Memory B cell (primary cell): ENCODE data around the gene TUBB4A.

Experiments used
- ATAC-seq: fragments of 150-1000 bp; cut with Tn5 transposase; 2 replicates; pipeline ENCODE4 v1.10.0; 2021; ENCODE audit warnings: low read depth, mild to moderate bottlenecking, moderate library complexity
- DNase-seq, 2 donors: peaks; one replicate each; pipeline ENCODE4 v3.0.0; 2022; ENCODE audit warnings: low spot score in 2 of 2
- H3K27ac Mint-ChIP-seq: one replicate; pipeline ENCODE4 v1.8.0; 2022; ENCODE audit warnings: mild to moderate bottlenecking, moderate library complexity, mixed read lengths
- H3K27me3 Mint-ChIP-seq: one replicate; pipeline ENCODE4 v1.8.0; 2022; ENCODE audit warnings: mixed read lengths
- H3K36me3 Mint-ChIP-seq: one replicate; pipeline ENCODE4 v1.8.0; 2022; ENCODE audit warnings: mild to moderate bottlenecking, mixed read lengths
- H3K4me1 Mint-ChIP-seq: one replicate; pipeline ENCODE4 v1.8.0; 2022; ENCODE audit warnings: mixed read lengths
- H3K4me3 Mint-ChIP-seq: one replicate; pipeline ENCODE4 v1.8.0; 2022; ENCODE audit warnings: mild to moderate bottlenecking, moderate library complexity, mixed read lengths
- H3K9me3 Mint-ChIP-seq: one replicate; pipeline ENCODE4 v1.8.0; 2022; ENCODE audit warnings: mixed read lengths

The TUBB4A gene

GRCh38 chr19:6494438-6495036, 7.6 kb downstream of the TUBB4A start:
- Mint-ChIP-seq H3K27ac (no peak overlapping the region), H3K27me3 (no peaks in the 10 kb centered on the region), H3K4me1 (peaks cover 12% of the 10 kb centered on the region)

GRCh38 chr19:6491802-6492592, 10.1 kb downstream of the TUBB4A start:
- H3K4me1 Mint-ChIP-seq = peaks cover 8% of the 10 kb centered on the region
- ATAC-seq (no peak), DNase-seq (no peak)
- H3K27me3 Mint-ChIP-seq = no peaks in the 10 kb centered on the region
- peaks cover 3% of the 10 kb centered on the region for H3K9me3 Mint-ChIP-seq
- peaks cover 7% of the 10 kb centered on the region for H3K36me3 Mint-ChIP-seq
- no peak overlapping the region for H3K4me3 Mint-ChIP-seq
- no peak overlapping the region for H3K27ac Mint-ChIP-seq

More at GRCh38 chr19:6494438-6495036, 7.6 kb downstream of the TUBB4A start:
- ATAC-seq = no peak
- Mint-ChIP-seq H3K9me3 (peaks cover 3% of the 10 kb centered on the region), H3K4me3 (no peak overlapping the region), H3K36me3 (peaks cover 10% of the 10 kb centered on the region)
- no peak for DNase-seq

- Mint-ChIP-seq H3K4me1 (peaks cover 8% of the 10 kb centered on the region), H3K27ac (peak overlapping the region; percentile 53), H3K27me3 (no peaks in the 10 kb centered on the region), H3K4me3 (peak overlapping the region; percentile 82), H3K9me3 (peaks cover 3% of the 10 kb centered on the region), H3K36me3 (peaks cover 7% of the 10 kb centered on the region)
- no peak for ATAC-seq
- no peak for DNase-seq
Measured at GRCh38 chr19:6490134-6490533, 12.0 kb downstream of the TUBB4A start.

GRCh38 chr19:6489278-6490061, 12.6 kb downstream of the TUBB4A start:
- H3K27ac Mint-ChIP-seq = peak overlapping the region; percentile 53
- peaks cover 8% of the 10 kb centered on the region for H3K4me1 Mint-ChIP-seq
- DNase-seq (no peak), ATAC-seq (peak; percentile 98)
- peaks cover 3% of the 10 kb centered on the region for H3K9me3 Mint-ChIP-seq
- H3K36me3 Mint-ChIP-seq = peaks cover 3% of the 10 kb centered on the region
- H3K4me3 Mint-ChIP-seq = peak overlapping the region; percentile 82
- no peaks in the 10 kb centered on the region for H3K27me3 Mint-ChIP-seq

GRCh38 chr19:6484831-6485230, 17.3 kb downstream of the TUBB4A start:
- Mint-ChIP-seq H3K4me1 (peaks cover 28% of the 10 kb centered on the region), H3K36me3 (peaks cover 2% of the 10 kb centered on the region), H3K9me3 (no peaks in the 10 kb centered on the region), H3K27me3 (no peaks in the 10 kb centered on the region), H3K27ac (no peak overlapping the region), H3K4me3 (no peak overlapping the region)
- ATAC-seq (no peak), DNase-seq (no peak)

GRCh38 chr19:6484230-6484629, 17.9 kb downstream of the TUBB4A start:
- ATAC-seq (no peak), DNase-seq (no peak)
- Mint-ChIP-seq H3K36me3 (peaks cover 2% of the 10 kb centered on the region), H3K4me1 (peaks cover 26% of the 10 kb centered on the region), H3K27me3 (no peaks in the 10 kb centered on the region), H3K27ac (no peak overlapping the region), H3K4me3 (no peak overlapping the region), H3K9me3 (no peaks in the 10 kb centered on the region)

- DNase-seq (no peak), ATAC-seq (no peak)
- Mint-ChIP-seq H3K9me3 (no peaks in the 10 kb centered on the region), H3K36me3 (peaks cover 2% of the 10 kb centered on the region), H3K4me1 (peaks cover 24% of the 10 kb centered on the region), H3K27me3 (no peaks in the 10 kb centered on the region), H3K27ac (peak overlapping the region; percentile 91), H3K4me3 (no peak overlapping the region)
Measured at GRCh38 chr19:6483235-6483634, 18.9 kb downstream of the TUBB4A start.

- no peaks in the 10 kb centered on the region for H3K9me3 Mint-ChIP-seq
- no peaks in the 10 kb centered on the region for H3K27me3 Mint-ChIP-seq
- H3K4me3 Mint-ChIP-seq = peak overlapping the region; percentile 93
- peaks cover 24% of the 10 kb centered on the region for H3K4me1 Mint-ChIP-seq
- H3K36me3 Mint-ChIP-seq = peaks cover 2% of the 10 kb centered on the region
- ATAC-seq (no peak), DNase-seq (no peak)
- peak overlapping the region; percentile 91 for H3K27ac Mint-ChIP-seq
Measured at GRCh38 chr19:6482343-6482686, 19.8 kb downstream of the TUBB4A start.

GRCh38 chr19:6481541-6482342, 20.4 kb downstream of the TUBB4A start, which contains the start of gene DENND1C:
Gene DENND1C (minus strand): TSS chr19:6481787. CDS start chr19:6481695, 92 bp downstream.
- peaks cover 24% of the 10 kb centered on the region for H3K4me1 Mint-ChIP-seq
- no peaks in the 10 kb centered on the region for H3K9me3 Mint-ChIP-seq
- peaks cover 2% of the 10 kb centered on the region for H3K36me3 Mint-ChIP-seq
- H3K27me3 Mint-ChIP-seq = no peaks in the 10 kb centered on the region
- ATAC-seq (peak; percentile 97), DNase-seq (peak; percentile 62 to 63)
- peak within 1 kb of the TSS; percentile 93 for H3K4me3 Mint-ChIP-seq
- H3K27ac Mint-ChIP-seq = peak within 1 kb of the TSS; percentile 91

- Mint-ChIP-seq H3K27ac (peak overlapping the region; percentile 91), H3K4me3 (peak overlapping the region; percentile 93), H3K27me3 (no peaks in the 10 kb centered on the region), H3K36me3 (peaks cover 5% of the 10 kb centered on the region), H3K4me1 (peaks cover 24% of the 10 kb centered on the region), H3K9me3 (no peaks in the 10 kb centered on the region)
- no peak for DNase-seq
- ATAC-seq = peak; percentile 6
Measured at GRCh38 chr19:6480848-6481415, 21.2 kb downstream of the TUBB4A start.

- no peak for ATAC-seq
- H3K36me3 Mint-ChIP-seq = peaks cover 7% of the 10 kb centered on the region
- no peaks in the 10 kb centered on the region for H3K9me3 Mint-ChIP-seq
- peaks cover 24% of the 10 kb centered on the region for H3K4me1 Mint-ChIP-seq
- peak overlapping the region; percentile 91 for H3K27ac Mint-ChIP-seq
- no peaks in the 10 kb centered on the region for H3K27me3 Mint-ChIP-seq
- DNase-seq = no peak
- peak overlapping the region; percentile 93 for H3K4me3 Mint-ChIP-seq
Measured at GRCh38 chr19:6479836-6480398, 22.2 kb downstream of the TUBB4A start.

GRCh38 chr19:6478815-6479214, 23.3 kb downstream of the TUBB4A start:
- Mint-ChIP-seq H3K27ac (no peak overlapping the region), H3K4me1 (peaks cover 24% of the 10 kb centered on the region), H3K4me3 (no peak overlapping the region), H3K9me3 (no peaks in the 10 kb centered on the region), H3K36me3 (peaks cover 7% of the 10 kb centered on the region), H3K27me3 (no peaks in the 10 kb centered on the region)
- no peak for DNase-seq
- ATAC-seq = no peak

GRCh38 chr19:6476896-6477431, 25.1 kb downstream of the TUBB4A start:
- H3K27me3 Mint-ChIP-seq = no peaks in the 10 kb centered on the region
- peaks cover 7% of the 10 kb centered on the region for H3K36me3 Mint-ChIP-seq
- H3K9me3 Mint-ChIP-seq = no peaks in the 10 kb centered on the region
- no peak overlapping the region for H3K4me3 Mint-ChIP-seq
- ATAC-seq (no peak), DNase-seq (no peak)
- peaks cover 16% of the 10 kb centered on the region for H3K4me1 Mint-ChIP-seq
- no peak overlapping the region for H3K27ac Mint-ChIP-seq
